AG09319 (cell line): ENCODE data around the gene BBS9.
A peak's percentile ranks its signal among the peaks of the same experiment; 100 is the strongest.

Experiments used
- DNase-seq: peaks from one replicate; pipeline ENCODE4 v3.0.0-alpha.2; 2010; ENCODE audit warnings: low read depth; ENCODE audit errors: extremely low read depth
- TF ChIP-seq, protein P1 (sequence below): IDR thresholded peaks from 2 replicates; pipeline ENCODE4 v1.5.1; 2011; ENCODE audit warnings: low read depth, mild to moderate bottlenecking, inconsistent platforms, low read length, moderate library complexity

Gene BBS9

DNA sequence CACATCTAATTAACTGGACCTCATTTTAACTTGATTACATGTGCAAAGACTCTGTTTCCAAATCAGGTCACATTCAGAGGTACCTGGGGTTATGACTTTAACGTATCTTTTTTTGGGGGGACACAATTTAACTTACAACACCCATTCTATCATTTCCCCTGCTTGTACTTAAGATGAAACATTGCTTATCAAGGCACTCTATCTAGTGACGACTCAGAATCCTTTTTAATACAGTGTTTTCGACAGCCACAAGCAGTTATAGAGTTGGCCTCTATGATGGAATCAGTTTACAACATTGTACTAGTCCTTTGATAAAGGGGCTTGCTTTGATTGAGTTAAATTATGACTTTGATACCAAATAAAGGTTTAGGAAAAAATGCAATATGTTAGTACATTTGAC is 22.7 kb downstream of the BBS9 start:
- no peak for DNase-seq

GRCh38 chr7:33155811-33156210 is 26.4 kb downstream of the BBS9 start:
- TF ChIP-seq, protein P1, sequence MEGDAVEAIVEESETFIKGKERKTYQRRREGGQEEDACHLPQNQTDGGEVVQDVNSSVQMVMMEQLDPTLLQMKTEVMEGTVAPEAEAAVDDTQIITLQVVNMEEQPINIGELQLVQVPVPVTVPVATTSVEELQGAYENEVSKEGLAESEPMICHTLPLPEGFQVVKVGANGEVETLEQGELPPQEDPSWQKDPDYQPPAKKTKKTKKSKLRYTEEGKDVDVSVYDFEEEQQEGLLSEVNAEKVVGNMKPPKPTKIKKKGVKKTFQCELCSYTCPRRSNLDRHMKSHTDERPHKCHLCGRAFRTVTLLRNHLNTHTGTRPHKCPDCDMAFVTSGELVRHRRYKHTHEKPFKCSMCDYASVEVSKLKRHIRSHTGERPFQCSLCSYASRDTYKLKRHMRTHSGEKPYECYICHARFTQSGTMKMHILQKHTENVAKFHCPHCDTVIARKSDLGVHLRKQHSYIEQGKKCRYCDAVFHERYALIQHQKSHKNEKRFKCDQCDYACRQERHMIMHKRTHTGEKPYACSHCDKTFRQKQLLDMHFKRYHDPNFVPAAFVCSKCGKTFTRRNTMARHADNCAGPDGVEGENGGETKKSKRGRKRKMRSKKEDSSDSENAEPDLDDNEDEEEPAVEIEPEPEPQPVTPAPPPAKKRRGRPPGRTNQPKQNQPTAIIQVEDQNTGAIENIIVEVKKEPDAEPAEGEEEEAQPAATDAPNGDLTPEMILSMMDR, result no peak
- DNase-seq, result peak; percentile 81

More for the DNA sequence above, 22.7 kb downstream of the BBS9 start:
- TF ChIP-seq, protein P1, result no peak

DNA sequence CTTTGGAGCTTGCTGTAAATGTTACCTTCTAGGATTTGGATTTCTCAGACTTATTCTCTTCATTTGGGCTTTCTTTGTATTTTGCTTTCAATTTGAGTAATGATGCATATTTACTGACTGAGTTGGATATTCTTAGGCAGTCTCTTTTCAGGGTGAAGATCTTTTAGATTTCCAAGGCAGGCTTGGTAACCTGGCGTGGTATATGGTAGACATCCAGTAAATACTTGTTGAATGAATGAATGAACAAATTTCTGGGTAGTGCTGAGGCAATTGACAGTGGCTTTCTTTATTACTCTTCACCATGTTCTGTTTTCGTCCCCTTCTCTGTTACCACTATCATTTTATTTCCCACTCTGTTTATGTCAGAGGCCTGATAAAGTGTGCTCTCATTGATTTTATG is 27.1 kb downstream of the BBS9 start:
- no peak for DNase-seq
- TF ChIP-seq, protein P1, result no peak

GRCh38 chr7:33157311-33157710 is 27.9 kb downstream of the BBS9 start:
- TF ChIP-seq, protein P1, result no peak
- peak; percentile 65 for DNase-seq

- DNase-seq, result peak; percentile 53
- TF ChIP-seq, protein P1, result no peak
Measured at GRCh38 chr7:33157781-33158180, 28.4 kb downstream of the BBS9 start.

DNA sequence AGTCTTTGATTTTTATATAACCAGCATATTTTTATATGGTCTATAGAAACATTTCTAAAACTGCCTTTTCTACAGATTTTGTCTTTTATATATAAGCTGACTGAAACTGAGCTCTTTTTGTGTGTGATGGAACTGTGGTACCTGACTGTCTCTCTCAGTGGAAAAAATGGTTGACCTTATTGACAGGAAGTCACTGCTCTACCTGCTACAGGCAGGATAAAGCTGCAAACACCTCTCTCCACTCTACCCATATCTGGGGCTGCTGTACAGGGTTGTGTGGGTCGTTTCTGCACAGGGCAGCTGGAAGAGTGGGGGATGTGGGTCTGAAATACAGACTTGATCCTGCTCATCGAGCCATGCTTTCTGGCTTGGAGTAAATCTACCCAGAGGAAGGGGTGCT is 48.5 kb downstream of the BBS9 start:
- TF ChIP-seq, protein P1, result no peak
- DNase-seq, result no peak

- DNase-seq, result no peak
- TF ChIP-seq, protein P1, result no peak
Measured at GRCh38 chr7:33179519-33179918, 50.2 kb downstream of the BBS9 start.
